CD4-positive, alpha-beta T cell treated with Interleukin-15 for 4 hours (primary cell): Measurements from ENCODE around the gene OR10A3.

ENCODE experiments used
- DNase-seq: peaks from one replicate; pipeline ENCODE4 v3.0.0-alpha.2; 2020; ENCODE audit warnings: low spot score

Gene OR10A3

GRCh38 chr11:7892059-7892699, 49.3 kb downstream of the OR10A3 start:
- no peak for DNase-seq

GRCh38 chr11:7890417-7891172, 50.9 kb downstream of the OR10A3 start:
- no peak for DNase-seq

GRCh38 chr11:7889985-7890384, 51.5 kb downstream of the OR10A3 start:
- no peak for DNase-seq
